GM19324 (cell line): Measurements from ENCODE around the gene CTXN1.
"Not testable (repeated sequence)": the region's sequence is repeated elsewhere in the genome, so short reads cannot be mapped to it uniquely, and the experiment has no call there.

Source experiments
- ATAC-seq: cut with Tn5 transposase; IDR thresholded peaks from one replicate; pipeline ENCODE4 v1.9.1; 2021; ENCODE audit warnings: mild to moderate bottlenecking, moderate library complexity; ENCODE audit not compliant: unreplicated experiment, low FRiP score

CTXN1 gene

DNA sequence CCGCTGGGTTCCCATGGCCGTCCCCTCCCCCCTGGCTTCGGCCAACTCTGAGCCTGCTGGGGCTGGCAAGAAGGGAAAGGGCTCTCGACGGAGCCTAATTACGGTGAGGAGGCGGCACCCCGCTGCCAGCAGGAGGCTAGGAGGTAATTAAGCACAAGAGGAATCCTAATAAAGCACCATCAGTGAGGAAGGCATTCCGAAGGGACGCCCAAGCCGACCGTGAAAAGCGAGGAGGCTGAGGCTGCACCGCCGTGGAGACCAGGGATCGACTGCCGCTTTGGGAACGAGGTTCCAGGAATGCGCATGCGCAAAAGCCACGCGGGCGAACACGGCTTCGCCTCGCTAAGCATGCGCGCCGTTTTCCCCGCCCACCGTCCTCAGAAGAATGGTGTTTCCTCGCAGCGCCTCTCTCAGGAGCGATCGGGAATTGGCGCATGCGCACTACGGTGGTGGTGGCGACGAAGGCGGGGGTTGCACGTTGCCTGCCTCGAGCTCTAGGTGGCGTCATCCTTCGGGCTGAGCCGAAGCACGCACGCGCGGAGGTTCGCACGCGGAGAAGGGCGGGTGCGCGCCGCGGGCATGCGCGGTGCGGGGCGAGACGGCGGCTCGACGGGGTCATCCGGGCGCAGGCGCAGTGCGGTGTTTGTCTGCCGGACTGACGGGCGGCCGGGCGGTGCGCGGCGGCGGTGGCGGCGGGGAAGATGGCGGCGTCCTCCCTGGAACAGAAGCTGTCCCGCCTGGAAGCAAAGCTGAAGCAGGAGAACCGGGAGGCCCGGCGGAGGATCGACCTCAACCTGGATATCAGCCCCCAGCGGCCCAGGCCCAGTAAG, 22.5 kb downstream of the CTXN1 start, which contains the start of gene MAP2K7:
Gene MAP2K7, plus strand, starts transcription at position 634 of the 830 bp plus-strand sequence. Its CDS starts 68 bp downstream, at position 702.
- peak; percentile 91 for ATAC-seq

DNA sequence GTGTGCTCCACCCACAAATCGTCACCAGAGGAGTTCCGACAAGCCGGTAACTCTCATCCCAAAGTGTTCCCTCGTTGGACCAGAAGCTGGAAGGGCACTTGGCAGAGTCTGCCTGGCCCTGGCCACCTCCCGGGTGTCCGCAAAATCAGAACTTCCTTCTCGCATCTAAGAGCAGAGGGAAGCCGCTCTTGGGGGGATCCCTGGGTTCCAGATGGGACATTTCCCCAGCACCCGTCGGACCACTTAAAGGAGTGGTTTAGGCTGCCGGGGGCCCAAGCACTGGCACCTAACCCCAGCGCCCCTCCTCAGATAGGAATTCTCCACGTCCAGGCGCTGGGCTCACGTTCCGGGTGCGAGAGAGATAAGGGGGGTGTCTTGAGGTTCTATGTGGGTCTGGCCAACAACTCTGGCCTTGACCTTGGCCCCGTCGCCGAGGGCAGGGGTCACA, 23.1 kb downstream of the CTXN1 start:
- ATAC-seq, result no peak

DNA sequence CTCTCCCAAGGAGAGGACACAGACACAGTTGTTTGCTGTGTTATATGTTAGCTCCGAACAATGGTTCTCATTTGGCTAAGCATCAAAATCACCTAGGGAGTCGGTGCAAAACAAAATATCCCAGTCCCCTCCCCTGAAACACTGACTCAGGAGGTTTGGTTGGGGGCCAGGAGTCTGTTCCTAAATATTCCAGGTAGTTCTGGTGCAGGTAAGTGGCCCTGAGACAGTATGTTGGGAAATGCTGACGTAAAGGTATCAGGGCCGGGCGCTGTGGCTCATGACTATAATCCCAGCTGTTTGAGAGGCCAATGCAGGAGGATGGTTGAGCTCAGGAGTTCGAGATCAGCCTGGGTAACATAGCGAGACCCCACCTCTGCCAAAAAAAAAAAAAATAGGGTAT, 24.6 kb downstream of the CTXN1 start:
- ATAC-seq, result no peak

DNA sequence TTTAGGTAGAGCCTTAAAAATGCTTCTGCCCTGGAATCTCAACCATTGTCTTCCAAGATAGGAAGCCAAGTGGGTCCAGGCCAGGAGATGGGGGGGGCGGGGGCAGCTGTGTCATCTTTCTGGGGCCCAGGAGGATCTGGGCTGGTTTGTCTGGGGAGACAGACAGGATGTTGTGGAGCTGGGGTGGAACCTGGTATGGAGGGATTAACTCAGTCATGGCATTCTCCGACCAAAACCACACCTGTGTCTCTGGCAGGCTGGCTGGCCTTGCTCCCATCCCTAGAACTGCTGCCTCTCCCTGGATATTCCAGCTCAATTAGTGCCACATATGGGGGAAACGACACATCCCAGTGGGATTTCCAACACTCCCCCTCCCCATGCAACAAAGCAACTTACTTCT, 25.0 kb downstream of the CTXN1 start:
- no peak for ATAC-seq

DNA sequence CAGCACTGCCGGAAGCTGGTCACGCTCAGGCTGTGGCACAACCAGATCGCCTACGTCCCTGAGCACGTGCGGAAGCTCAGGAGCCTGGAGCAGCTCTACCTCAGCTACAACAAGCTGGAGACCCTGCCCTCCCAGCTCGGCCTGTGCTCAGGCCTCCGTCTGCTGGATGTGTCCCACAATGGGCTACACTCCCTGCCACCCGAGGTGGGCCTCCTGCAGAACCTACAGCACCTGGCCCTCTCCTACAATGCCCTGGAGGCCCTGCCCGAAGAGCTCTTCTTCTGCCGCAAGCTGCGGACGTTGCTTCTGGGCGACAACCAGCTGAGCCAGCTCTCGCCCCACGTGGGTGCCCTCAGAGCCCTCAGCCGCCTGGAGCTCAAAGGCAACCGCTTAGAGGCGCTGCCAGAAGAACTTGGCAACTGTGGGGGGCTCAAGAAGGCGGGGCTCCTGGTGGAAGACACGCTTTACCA, 25.5 kb downstream of the CTXN1 start:
- no peak for ATAC-seq

DNA sequence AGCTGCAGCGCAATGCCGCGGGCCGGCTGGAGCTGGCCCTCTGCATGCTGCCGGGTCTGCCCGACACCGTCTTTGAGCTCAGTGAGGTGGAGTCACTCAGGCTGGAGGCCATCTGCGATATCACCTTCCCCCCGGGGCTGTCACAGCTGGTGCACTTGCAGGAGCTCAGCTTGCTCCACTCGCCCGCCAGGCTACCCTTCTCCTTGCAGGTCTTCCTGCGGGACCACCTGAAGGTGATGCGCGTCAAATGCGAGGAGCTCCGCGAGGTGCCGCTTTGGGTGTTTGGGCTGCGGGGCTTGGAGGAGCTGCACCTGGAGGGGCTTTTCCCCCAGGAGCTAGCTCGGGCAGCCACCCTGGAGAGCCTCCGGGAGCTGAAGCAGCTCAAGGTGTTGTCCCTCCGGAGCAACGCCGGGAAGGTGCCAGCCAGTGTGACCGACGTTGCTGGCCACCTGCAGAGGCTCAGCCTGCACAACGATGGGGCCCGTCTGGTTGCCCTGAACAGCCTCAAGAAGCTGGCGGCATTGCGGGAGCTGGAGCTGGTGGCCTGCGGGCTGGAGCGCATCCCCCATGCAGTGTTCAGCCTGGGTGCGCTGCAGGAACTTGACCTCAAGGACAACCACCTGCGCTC, 26.1 kb downstream of the CTXN1 start:
- ATAC-seq, result no peak

DNA sequence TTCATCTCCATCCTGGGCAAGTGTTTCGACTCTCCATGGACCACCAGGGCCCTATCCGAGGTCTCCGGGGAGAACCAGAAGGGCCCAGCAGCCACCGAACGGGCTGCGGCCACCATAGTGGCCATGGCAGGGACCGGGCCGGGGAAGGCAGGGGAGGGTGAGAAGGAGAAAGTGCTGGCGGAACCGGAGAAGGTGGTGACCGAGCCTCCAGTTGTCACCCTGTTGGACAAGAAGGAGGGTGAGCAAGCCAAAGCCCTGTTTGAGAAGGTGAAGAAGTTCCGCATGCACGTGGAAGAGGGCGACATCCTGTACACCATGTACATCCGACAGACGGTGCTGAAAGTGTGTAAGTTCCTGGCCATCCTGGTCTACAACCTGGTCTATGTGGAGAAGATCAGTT, 27.0 kb downstream of the CTXN1 start:
- no peak for ATAC-seq

DNA sequence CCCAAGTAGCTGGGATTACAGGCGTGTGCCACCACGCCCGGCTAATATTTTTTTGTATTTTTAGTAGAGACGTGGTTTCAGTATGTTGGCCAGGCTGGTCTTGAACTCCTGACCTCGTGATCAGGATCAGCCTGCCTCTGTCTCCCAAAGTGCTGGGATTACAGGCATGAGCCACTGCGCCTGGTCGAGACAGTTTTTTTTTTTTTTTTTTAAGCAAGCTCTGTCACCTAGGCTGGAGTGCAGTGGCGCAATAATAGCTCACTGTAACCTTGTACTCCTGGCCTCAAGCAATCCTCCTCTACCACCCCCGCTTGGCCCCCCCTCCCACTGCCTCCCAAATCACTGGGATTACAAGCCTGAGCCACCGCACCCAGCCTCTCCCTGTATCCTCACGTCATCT, 28.6 kb downstream of the CTXN1 start:
- ATAC-seq, result no peak

DNA sequence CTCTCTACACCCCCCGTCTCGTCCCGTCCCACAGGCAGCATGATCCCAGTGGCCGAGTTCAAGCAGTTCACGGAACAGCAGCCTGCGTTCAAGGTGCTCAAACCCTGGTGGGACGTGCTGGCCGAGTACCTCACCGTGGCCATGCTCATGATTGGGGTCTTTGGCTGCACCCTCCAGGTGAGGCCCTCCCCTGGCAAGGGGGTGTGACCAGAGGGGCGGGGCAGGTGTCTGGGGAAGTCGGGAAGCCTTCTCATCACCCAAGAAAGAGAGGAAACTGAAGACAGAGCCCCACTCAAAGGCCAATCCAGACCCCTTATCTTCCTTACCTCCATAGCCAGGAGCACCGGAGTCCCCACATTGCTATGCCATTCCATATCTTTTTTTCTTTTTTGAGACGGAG, 30.4 kb downstream of the CTXN1 start:
- ATAC-seq, result no peak

DNA sequence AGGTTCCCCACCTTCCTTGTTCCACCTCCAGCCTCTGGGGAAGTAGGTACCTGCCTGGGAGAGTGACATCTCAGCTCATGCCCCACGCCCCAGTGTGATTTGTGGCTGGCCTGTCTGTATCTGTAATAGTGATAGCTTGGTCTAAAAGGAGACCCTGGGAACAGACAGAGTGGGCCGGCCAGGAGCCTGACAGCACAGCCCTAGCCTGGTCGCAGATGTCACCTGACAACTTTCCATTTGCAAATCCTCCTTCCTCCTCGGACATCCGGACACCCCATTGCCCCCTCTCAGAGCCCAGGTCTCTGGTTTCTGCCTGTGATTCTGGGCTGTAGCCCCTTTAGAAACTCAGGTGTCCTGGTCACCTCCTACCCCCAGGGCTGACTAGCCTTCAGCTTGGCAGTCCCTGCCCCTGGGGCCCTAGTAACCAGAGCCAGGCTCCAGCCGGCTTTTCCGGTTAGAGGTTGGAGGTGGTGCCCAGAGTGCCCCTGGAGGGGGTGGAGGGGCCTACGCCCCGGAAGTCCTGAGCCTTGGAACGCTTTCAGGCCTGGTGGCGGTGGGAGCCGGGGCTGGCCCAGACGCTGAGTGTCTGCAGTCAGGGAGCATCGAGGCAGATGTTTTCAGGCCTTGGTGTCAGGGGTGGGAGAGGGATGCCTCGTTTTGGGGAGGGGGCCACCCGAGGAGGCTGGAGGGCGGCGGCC, 31.2 kb downstream of the CTXN1 start:
- no peak for ATAC-seq

DNA sequence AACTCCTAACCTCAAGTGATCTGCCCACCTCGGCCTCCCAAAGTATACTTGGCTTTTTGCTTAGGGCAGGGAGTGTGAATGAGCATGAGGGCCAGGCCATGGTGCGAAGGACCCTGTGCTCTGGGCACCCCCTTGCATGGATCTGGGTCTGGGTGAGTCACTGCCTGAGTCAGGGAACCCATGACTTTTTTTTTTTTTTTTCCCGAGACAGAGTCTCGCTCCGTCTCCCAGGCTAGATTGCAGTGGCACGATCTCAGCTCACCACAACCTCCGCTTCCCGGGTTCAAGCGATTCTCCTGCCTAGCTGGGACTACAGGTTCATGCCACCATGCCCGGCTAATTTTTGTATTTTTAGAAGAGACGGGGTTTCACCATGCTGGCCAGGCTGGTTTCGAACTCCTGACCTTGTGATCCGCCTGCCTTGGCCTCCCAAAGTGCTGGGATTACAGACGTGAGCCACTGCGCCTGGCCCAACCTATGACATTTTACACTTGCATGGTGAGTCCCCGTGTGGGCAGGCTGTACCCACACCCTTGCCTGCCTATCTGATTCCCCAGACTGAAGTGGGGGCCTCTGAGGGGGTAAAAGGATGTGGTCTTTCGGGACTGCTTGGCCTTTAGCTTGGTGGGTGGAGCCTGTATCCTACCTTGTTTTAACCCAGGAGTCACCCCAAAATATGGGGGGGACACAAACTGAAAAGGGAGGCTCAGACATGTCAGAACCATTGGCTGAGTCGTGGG, 32.4 kb downstream of the CTXN1 start:
- ATAC-seq, result not testable (repeated sequence)

DNA sequence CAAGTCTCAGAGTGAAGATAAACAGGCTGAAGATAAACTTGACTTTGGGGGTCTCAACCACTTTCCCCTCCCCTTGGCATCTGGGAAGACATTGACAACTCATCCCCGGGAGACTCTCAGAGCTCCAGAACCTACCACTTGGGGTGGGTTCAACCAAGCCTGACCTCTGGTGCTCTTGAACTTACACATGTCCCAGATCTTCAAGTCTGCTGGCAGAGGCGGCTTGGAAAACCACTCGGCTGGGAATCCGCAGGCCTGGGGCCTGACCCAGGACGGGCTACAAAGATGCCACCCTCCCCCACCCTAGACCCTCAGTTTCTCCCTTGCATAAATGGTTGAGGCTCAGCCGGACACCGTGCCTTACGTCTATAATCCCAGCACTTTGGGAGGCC, 37.1 kb downstream of the CTXN1 start:
- no peak for ATAC-seq

DNA sequence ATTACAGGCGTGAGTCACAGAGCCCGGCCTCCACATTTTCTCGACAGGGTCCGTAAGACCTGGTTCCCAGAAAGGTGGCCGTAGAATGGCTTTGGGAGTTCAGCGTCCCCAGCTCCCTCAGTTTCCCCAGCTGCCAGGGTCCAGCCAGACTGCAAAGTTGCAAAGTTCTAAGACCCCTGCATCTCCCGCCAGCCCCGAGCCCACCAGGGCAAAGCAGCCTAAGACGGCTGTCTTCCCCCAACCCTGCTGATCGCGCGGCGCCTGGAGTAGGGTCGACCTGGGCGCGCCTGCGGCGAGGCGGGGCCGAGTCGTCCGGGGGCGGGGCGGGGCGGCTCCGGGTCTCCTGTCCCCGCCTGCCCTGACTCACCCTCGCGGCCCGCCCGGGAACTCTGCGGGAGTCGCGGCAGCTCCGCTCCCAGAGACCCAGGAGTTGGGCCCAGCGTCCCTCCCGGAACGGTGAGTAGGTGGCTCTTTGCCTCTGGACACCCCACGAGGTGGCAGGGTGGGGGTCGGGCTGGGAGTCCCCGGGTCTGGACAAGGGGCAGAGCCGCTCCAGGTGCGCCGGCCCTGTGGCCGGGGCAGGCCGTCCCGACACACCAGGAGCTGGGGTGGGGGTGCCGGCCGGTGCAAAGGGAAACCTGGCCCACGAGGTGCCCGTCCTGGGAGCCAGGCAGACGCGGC, 37.6 kb downstream of the CTXN1 start, which contains the start of gene LRRC8E:
Gene LRRC8E, plus strand, starts transcription at position 366 of the 681 bp plus-strand sequence. CDS start 7,094 bp downstream, outside the sequence.
- ATAC-seq, result no peak

DNA sequence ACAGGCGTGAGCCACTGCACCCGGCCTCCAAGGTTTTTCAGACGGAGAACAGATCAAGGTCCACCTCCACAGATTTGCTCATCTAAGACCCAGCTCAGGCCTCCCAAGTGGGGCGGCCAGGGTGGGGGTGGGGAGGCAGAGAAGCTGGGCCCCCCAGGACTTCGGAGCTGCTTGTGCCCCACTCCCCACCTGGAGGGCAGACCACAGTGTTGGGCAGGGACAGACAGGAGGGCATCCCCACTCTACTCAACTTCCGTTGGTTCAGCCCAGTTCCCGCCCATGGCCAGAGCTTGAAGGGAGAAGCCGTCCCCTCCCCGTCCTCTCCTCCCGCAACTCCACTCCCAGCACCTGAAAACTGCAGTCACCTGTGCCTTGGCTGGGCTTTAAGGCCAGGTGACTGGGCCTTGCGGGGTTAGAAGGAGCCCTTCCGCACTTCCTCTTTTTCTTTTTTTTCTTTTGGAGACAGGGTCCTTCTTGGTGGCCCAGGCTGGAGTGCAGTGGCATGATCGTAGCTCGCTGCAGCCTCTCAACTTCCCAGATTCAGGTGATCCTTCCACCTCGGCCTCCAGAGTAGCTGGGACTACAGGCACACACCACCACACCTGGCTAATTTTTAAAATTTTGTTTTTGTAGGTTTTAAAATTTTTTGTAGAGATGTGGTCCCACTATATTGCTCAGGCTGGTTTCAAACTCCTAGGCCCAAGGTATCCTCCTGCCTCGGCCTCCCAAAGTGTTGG, 38.4 kb downstream of the CTXN1 start:
- ATAC-seq, result no peak

DNA sequence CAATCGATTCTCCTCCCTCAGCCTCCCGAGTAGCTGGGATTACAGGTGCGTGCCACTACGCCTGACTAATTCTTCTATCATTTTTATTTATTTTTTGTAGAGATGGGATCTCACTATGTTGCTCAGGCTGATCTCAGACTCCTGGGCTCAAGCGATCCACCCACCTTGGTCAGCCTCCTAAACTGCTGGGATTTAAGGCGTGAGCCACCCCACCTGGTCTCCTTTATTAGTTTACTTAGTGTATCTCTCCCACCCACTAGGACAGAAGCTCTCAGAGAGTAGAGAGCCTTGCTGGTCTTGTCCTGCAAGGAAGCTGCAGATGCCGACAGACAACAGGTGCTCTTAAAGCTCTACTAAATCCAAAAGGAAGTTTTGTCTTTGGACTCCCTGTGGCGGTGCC, 40.1 kb downstream of the CTXN1 start:
- no peak for ATAC-seq

DNA sequence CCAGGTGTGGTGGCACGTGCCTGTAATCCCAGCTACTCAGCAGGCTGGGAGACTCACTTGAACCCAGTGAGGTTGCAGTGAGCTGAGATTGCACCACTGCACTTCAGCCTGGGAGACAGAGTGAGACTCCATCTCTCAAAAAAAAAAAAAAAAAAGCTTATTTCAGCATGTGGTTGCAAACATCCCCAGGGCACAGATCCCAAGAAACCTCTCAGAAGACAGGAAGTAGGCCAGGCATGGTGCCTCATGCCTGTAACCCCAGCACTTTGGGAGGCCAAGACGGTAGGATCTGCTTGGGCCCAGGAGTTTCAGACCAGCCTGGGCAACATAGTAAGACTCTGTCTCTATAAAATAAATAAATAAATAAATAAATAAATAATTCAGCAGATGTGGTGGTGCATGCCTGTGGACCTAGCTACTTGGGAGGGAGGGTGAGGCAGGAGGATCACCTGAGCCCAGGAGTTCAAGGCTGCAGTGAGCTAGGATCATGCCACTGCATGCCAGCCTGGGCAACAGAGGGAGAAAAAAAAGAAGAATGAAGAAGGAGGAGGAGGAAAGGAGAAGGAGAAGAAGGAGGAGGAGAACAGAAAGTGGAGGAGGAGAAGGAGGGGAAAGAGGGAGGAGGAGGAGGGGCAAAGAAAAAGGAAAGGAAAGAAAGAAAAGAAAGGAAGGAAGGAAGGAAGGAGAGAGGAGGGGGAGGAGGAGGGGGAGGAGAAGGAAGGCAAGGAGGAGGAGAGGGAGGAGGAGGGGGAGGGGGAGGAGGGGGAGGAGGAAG, 42.0 kb downstream of the CTXN1 start:
- no peak for ATAC-seq

DNA sequence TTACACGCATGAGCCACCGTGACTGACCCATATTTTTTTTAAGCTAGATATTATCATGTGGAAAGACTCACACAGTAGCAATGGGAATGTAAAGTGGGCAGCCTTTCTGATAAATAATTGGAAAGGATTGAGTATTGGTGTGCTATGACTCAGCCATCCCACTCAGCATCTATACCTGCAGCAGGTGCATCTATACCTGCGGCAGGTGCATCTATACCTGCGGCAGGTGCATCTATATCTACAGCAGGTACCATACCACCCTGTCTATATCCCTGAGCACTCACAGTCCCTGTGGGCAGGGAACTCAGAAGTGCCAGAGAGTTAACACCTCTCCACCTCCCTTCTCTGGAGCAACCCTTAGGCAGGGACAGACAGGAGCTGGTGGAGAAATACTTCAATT, 42.8 kb downstream of the CTXN1 start:
- ATAC-seq, result no peak

DNA sequence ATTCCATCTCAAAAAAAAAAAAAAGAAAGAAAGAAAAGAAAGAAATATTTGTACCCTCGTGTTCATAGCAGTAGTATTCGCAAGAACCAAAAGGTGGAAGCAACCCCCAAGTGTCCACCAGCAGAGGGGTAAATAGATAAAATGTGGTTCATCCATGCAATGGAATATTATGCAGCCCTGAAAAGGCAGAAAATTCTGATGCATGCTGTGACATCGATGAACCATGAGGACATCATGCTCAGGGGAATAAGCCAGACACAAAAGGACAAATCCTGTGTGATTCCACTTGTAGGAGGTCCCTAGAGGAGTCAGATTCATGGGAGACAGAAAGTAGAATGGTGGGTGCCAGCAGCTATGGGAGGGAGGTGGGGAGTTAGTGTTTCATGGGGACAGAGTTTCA, 44.0 kb downstream of the CTXN1 start:
- no peak for ATAC-seq
